HepG2 (cell line): Measurements from ENCODE around the gene AGER. TPM values are rescaled to one million over a fixed set of nuclear protein-coding genes. Genes with fewer than 3 reads are reported as not detected.
A peak's percentile ranks its signal among the peaks of the same experiment; 100 is the strongest.

ENCODE experiments used
- ATF7-NPFF ChIP-seq: sonication (generic); formaldehyde crosslinking; IDR thresholded peaks from 2 replicates; pipeline ENCODE4 v1.8.1; 2023; ENCODE audit warnings: mild to moderate bottlenecking, low read depth, missing genetic modification reagents, moderate library complexity
- JDP2 ChIP-seq: sonication (generic); formaldehyde crosslinking; IDR thresholded peaks from 2 replicates; pipeline ENCODE4 v1.8.1; 2022; ENCODE audit warnings: missing genetic modification reagents, borderline replicate concordance
- MIXL1 ChIP-seq: IDR thresholded peaks from 2 replicates; pipeline ENCODE4 v1.6.1; 2016
- PREB ChIP-seq: sonication (generic); formaldehyde crosslinking; IDR thresholded peaks from 2 replicates; pipeline ENCODE4 v1.4.0; 2020; ENCODE audit warnings: missing genetic modification reagents
- RNF219 ChIP-seq: sonication (generic); formaldehyde crosslinking; IDR thresholded peaks from 2 replicates; pipeline ENCODE4 v1.5.0; 2020; ENCODE audit warnings: mild to moderate bottlenecking, missing genetic modification reagents
- RORA ChIP-seq: sonication (generic); formaldehyde crosslinking; IDR thresholded peaks from 2 replicates; pipeline ENCODE4 v1.5.0; 2020; ENCODE audit warnings: mild to moderate bottlenecking, missing genetic modification reagents, moderate library complexity
- SETDB1 ChIP-seq: sonication (generic); formaldehyde crosslinking; IDR thresholded peaks from 2 replicates; pipeline ENCODE4 v1.5.1; 2020; ENCODE audit warnings: missing genetic modification reagents, mild to moderate bottlenecking, borderline replicate concordance
- SNAPC2 ChIP-seq: sonication (generic); formaldehyde crosslinking; IDR thresholded peaks from 2 replicates; pipeline ENCODE4 v1.8.1; 2022; ENCODE audit warnings: mild to moderate bottlenecking, missing genetic modification reagents
- TBL1XR1 ChIP-seq: fragments of 150-350 bp; IDR thresholded peaks from 2 replicates; pipeline ENCODE4 v1.6.1; 2014; ENCODE audit warnings: borderline replicate concordance, low read length; ENCODE audit not compliant: partially characterized antibody
- TRIM22 ChIP-seq: fragments of 450-650 bp; IDR thresholded peaks from 2 replicates; pipeline ENCODE4 v1.6.1; 2017
- TRIM24 ChIP-seq: sonication (generic); formaldehyde crosslinking; IDR thresholded peaks from 2 replicates; pipeline ENCODE4 v1.8.0; 2022; ENCODE audit warnings: mild to moderate bottlenecking, missing genetic modification reagents
- XRCC5 ChIP-seq: fragments of 200-400 bp; formaldehyde crosslinking; optimal IDR thresholded peaks from 2 replicates; pipeline ENCODE3; 2017; ENCODE audit warnings: mild to moderate bottlenecking, low read length
- ZNF296 ChIP-seq: sonication (generic); formaldehyde crosslinking; conservative IDR thresholded peaks from 2 replicates; pipeline ENCODE4 v1.5.0; 2020; ENCODE audit warnings: mild to moderate bottlenecking, missing genetic modification reagents
- ZNF354B ChIP-seq: sonication (generic); formaldehyde crosslinking; IDR thresholded peaks from 2 replicates; pipeline ENCODE4 v1.8.0; 2022; ENCODE audit warnings: mild to moderate bottlenecking, missing genetic modification reagents
- ZNF501 ChIP-seq: sonication (generic); formaldehyde crosslinking; IDR thresholded peaks from 2 replicates; pipeline ENCODE4 v1.5.1; 2020; ENCODE audit warnings: mild to moderate bottlenecking, moderate library complexity, missing genetic modification reagents
- ZNF557 ChIP-seq: sonication (generic); formaldehyde crosslinking; IDR thresholded peaks from 2 replicates; pipeline ENCODE4 v1.4.0; 2020; ENCODE audit warnings: missing genetic modification reagents
- ZNF737 ChIP-seq: sonication (generic); formaldehyde crosslinking; IDR thresholded peaks from 2 replicates; pipeline ENCODE4 v1.5.0; 2020; ENCODE audit warnings: missing genetic modification reagents, mild to moderate bottlenecking, borderline replicate concordance
- ZNF780A ChIP-seq: sonication (generic); formaldehyde crosslinking; IDR thresholded peaks from 2 replicates; pipeline ENCODE4 v1.8.0; 2022; ENCODE audit warnings: mild to moderate bottlenecking, missing genetic modification reagents, moderate library complexity
- polyA plus RNA-seq, 8 experiments: library from polyadenylated mRNA; depleted of rRNA in 3 of 8; stranded (reverse) in 7 of 8; unstranded in 1 of 8; fragments of >200 nt; fragmentation: Illumina TruSeq in 4 of 8; extraction: Trizol in 4 of 8; gene quantifications; 2 replicates each; pipeline versions ENCODE4 v1.2.1 to v1.2.3, GENCODE V29; 2011 to 2016; ENCODE audit warnings: low read depth in 4 of 8, missing spikeins in 1 of 8, mixed read lengths in 1 of 8; ENCODE audit not compliant: insufficient read depth in 1 of 8
- total RNA-seq, 5 experiments: library from RNA; depleted of rRNA; stranded (reverse); fragments of >200 nt; fragmentation: Illumina TruSeq; extraction: Trizol; gene quantifications; 2 replicates each; pipeline ENCODE4 v1.2.3, GENCODE V29; 2016; ENCODE audit warnings: low read depth in 1 of 5
- TF ChIP-seq, protein P1 (sequence below): sonication (generic); formaldehyde crosslinking; IDR thresholded peaks from 2 replicates; pipeline ENCODE4 v1.4.0; 2020; ENCODE audit warnings: mild to moderate bottlenecking, low read depth, missing genetic modification reagents
- TF ChIP-seq, protein P2 (sequence below): sonication (generic); formaldehyde crosslinking; IDR thresholded peaks from 2 replicates; pipeline ENCODE4 v1.8.0; 2022; ENCODE audit warnings: low read depth, missing genetic modification reagents

AGER gene
- total and polyA plus RNA-seq, 2 of the 13 experiments (the other 11 are each of a cell fraction or from before 2014, with no cell fraction given) = 1.9 to 5.1 TPM

DNA sequence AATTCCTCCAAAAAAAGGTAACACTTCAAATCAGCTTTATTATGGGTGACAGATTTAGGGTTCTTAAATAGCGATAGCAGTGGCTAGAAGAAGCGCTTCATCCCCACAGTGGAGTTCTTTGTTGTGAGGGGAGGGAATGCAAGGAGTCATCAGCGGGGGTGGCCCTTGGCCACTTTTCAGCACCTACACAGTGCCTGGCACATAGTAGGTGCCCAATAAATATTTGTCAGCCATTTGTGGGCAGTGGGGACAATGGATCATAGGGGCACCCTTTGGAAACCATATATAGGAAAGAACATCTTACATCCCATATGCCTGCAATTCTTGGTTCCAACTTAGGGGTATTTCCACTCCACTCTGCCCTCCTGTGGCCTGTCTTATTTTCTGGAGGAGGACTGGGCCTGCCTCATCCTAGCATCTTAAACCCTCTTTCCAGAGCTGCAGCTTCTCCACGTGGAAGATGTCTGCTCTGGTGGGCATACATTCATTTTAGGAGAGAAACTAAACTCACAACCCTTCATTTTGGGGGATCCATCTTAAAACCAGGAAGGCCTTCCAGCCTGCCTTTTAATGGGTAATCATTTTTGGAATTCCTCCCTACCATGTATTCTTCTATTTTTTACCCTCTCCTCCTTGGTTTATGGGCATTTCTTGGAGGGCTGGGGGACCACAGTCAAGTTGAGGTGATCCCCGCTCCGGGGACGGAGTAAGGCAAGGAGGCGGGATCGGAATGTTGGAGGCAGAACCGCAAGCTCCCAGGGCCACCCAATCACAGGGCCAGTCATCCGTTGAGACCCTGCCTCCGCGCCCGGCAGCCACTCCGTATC is 11.0 kb upstream of the AGER start (continued):
- TF ChIP-seq XRCC5 = no peak
- TF ChIP-seq TRIM22 = no peak
- TF ChIP-seq MIXL1 = no peak
- no peak for TF ChIP-seq RORA
- TF ChIP-seq ZNF354B (CRISPR knock-in tag) = peak; percentile 76; the same call in 1 of the 2 replicates
- TF ChIP-seq JDP2 (CRISPR knock-in tag) = no peak
- TF ChIP-seq, protein P1, sequence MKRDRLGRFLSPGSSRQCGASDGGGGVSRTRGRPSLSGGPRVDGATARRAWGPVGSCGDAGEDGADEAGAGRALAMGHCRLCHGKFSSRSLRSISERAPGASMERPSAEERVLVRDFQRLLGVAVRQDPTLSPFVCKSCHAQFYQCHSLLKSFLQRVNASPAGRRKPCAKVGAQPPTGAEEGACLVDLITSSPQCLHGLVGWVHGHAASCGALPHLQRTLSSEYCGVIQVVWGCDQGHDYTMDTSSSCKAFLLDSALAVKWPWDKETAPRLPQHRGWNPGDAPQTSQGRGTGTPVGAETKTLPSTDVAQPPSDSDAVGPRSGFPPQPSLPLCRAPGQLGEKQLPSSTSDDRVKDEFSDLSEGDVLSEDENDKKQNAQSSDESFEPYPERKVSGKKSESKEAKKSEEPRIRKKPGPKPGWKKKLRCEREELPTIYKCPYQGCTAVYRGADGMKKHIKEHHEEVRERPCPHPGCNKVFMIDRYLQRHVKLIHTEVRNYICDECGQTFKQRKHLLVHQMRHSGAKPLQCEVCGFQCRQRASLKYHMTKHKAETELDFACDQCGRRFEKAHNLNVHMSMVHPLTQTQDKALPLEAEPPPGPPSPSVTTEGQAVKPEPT (CRISPR knock-in tag) = no peak
- TF ChIP-seq ZNF737 (CRISPR knock-in tag) = no peak
- TF ChIP-seq TBL1XR1 = no peak
- TF ChIP-seq PREB (CRISPR knock-in tag) = no peak
- TF ChIP-seq ZNF557 (CRISPR knock-in tag) = no peak
- TF ChIP-seq TRIM24 (CRISPR knock-in tag) = no peak
- no peak for TF ChIP-seq SETDB1 (CRISPR knock-in tag)
- no peak for TF ChIP-seq RNF219 (CRISPR knock-in tag)
- TF ChIP-seq, protein P2, sequence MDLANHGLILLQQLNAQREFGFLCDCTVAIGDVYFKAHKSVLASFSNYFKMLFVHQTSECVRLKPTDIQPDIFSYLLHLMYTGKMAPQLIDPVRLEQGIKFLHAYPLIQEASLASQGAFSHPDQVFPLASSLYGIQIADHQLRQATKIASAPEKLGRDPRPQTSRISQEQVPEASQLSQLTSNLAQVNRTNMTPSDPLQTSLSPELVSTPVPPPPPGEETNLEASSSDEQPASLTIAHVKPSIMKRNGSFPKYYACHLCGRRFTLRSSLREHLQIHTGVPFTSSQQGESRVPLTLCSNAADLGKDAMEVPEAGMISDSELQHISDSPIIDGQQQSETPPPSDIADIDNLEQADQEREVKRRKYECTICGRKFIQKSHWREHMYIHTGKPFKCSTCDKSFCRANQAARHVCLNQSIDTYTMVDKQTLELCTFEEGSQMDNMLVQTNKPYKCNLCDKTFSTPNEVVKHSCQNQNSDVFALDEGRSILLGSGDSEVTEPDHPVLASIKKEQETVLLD (CRISPR knock-in tag) = no peak
- 0 out of 2 replicates have a peak, but pooled peaks have one; percentile 16 for TF ChIP-seq SNAPC2
- no peak for TF ChIP-seq ZNF296 (CRISPR knock-in tag)
- TF ChIP-seq ZNF780A (CRISPR knock-in tag) = no peak
- TF ChIP-seq ATF7-NPFF (CRISPR knock-in tag) = no peak
- TF ChIP-seq ZNF501 = no peak
